Transverse colon (tissue), 4 donors: Measurements from ENCODE around the gene FAM187B. TPM values are rescaled to one million over a fixed set of nuclear protein-coding genes. Genes with fewer than 3 reads are reported as not detected.

ENCODE experiments used
- DNase-seq: peaks from one replicate; pipeline ENCODE4 v3.0.0-alpha.2; 2019
- H3K27ac ChIP-seq, 4 donors: fragments of 200-600 bp; sonication (generic); 2 replicates each; pipeline ENCODE4 v1.5.1; 2016 to 2018; ENCODE audit warnings: inconsistent platforms in 4 of 4
- H3K27me3 ChIP-seq: fragments of 200-600 bp; sonication (generic); 2 replicates; pipeline ENCODE4 v1.5.1; 2017; ENCODE audit warnings: inconsistent platforms
- H3K36me3 ChIP-seq, 4 donors: fragments of 200-600 bp; sonication (generic); 2 replicates each; pipeline ENCODE4 v1.5.1; 2017 to 2019; ENCODE audit warnings: inconsistent platforms in 4 of 4
- H3K4me1 ChIP-seq, 4 donors: fragments of 200-600 bp; sonication (generic); 2 replicates each; pipeline ENCODE4 v1.5.1; 2017 to 2020; ENCODE audit warnings: inconsistent platforms in 4 of 4
- H3K4me3 ChIP-seq, 4 donors: fragments of 200-600 bp; sonication (generic); 1 replicate in 1 of 4; 2 replicates in 3 of 4; pipeline versions ENCODE4 v1.5.1 to v1.6.1; 2017 to 2019; ENCODE audit warnings: inconsistent platforms in 4 of 4
- H3K9me3 ChIP-seq, 2 donors: fragments of 200-600 bp; sonication (generic); 2 replicates each; pipeline ENCODE4 v1.5.1; 2017 to 2019; ENCODE audit warnings: inconsistent platforms in 2 of 2
- CTCF ChIP-seq, 5 experiments: fragments of 200-600 bp in 3 of 5; fragments of 450-650 bp in 2 of 5; sonication (generic) in 3 of 5; IDR thresholded peaks; 1 replicate in 2 of 5; 2 replicates in 3 of 5; pipeline ENCODE4 v1.5.1; 2016 to 2017; ENCODE audit warnings: antibody characterized with exemption in 5 of 5, inconsistent platforms in 3 of 5, mild to moderate bottlenecking in 2 of 5, moderate library complexity in 1 of 5
- EP300 ChIP-seq: sonication (generic); formaldehyde crosslinking; IDR thresholded peaks from one replicate; pipeline ENCODE4 v1.6.1; 2017; ENCODE audit warnings: antibody characterized with exemption, low read depth
- POLR2A ChIP-seq: fragments of 450-650 bp; IDR thresholded peaks from one replicate; pipeline ENCODE4 v1.6.1; 2016; ENCODE audit warnings: antibody characterized with exemption, mild to moderate bottlenecking, moderate library complexity
- POLR2AphosphoS5 ChIP-seq, 3 donors: sonication (generic); formaldehyde crosslinking; IDR thresholded peaks; one replicate each; pipeline ENCODE4 v1.6.1; 2016; ENCODE audit warnings: antibody characterized with exemption in 3 of 3
- WGBS, 2 donors: methylation state at CpG; one replicate each; pipeline ENCODE4 v1.1.5; 2018; ENCODE audit warnings: low coverage in 1 of 2; 5-methylcytosine and 5-hydroxymethylcytosine counted together
- in situ Hi-C, 4 donors: fragments of 200-750 bp; cut with MboI; loops; one replicate each; pipeline versions ENCODE4 v1.15.0 to v1.15.1; 2017; ENCODE audit warnings: low sequenced_read_pairs in 3 of 4, low pct_ligation_motif_present in 1 of 4, low pct_unique_long_range_greater_than_20kb in 1 of 4
- intact Hi-C: fragments of 100-400 bp; cut with DNase I; formaldehyde crosslinking; loops from one replicate; pipeline ENCODE4 v1.15.1; 2023; ENCODE audit warnings: low total_unique reads
- total RNA-seq, 4 donors: library from RNA; depleted of rRNA; stranded (reverse); fragments of >200 nt; gene quantifications; one replicate each; pipeline ENCODE4 v1.1.0, GENCODE V29; 2016

Gene FAM187B
- total RNA-seq, 4 donors from 2014 or later, result not detected

DNA sequence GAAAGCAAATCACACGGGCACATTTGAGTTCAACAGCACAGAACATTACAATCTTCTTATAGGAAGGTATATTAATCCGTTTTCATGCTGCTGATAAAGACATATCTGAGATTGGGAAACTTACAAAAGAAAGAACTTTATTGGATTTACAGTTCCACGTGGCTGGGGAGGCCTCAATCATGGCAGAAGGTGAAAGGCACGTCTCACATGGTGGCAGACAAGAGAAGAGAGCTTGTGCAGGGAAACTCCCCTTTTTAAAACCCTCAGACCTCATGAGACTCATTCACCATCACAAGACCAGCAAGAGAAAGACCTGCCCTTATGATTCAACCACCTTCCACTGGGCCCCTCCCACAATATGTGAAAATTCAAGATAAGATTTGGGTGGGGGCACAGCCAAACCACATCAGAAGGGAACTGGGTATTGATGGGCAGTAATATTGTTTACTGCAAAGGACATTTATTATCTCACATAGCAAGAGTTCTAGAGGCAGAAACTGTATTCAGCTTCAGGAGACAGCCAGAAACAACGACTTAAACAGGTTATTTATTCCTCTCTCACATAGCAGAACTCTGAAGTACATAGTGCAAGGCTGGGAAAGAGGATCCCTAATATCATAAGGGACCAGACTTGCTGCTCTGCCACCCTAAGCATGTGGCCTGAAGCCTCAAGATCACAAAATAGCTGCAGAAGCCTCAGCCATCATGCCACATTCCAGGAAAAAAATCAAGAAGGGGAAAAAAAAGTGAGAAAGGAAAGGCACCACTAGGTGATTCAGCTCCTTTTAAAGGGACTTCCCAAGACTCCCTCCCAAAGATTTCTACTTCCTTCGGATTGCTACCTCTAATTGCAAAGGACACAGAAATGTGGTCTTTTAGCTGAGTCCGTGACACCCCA is 50.9 kb downstream of the FAM187B start:
- Histone ChIP-seq H3K27ac (no peak overlapping the region), H3K27me3 (no peaks in the 10 kb centered on the region), H3K9me3 (no peaks in the 10 kb centered on the region), H3K4me3 (no peak overlapping the region), H3K4me1 (no peaks in the 10 kb centered on the region), H3K36me3 (no peaks in the 10 kb centered on the region)
- WGBS, 2 donors, result 64 to 70% methylated on average over 4 to 7 of the region's 7 CpGs
- DNase-seq, result no peak
- in situ Hi-C loops (no loop called here), intact Hi-C loops (no loop called here)
- TF ChIP-seq EP300 (no peak), CTCF (IDR thresholded peaks at IDR 0.05) (no peak), POLR2AphosphoS5 (IDR thresholded peaks at IDR 0.05) (no peak), POLR2A (no peak)

DNA sequence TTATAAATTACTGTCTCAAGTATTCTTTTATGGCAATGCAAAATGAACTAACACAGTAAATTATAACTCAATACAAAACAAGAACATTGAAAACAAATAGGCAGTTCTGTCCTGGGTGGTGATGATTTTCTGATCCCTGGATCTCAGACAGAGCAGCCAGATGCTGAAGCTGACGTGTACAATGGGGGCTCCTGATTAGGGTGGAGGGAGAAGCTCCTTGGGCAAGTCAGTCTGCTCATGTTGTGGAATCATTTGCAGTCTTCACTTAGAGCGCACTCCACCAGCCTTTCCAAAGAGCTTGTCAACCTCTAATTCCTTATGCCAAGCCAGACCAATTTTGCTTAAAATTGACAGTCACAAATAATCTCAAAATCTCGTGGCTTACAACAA is 52.4 kb downstream of the FAM187B start:
- DNase-seq, result no peak
- Histone ChIP-seq H3K27ac (no peak overlapping the region), H3K27me3 (no peaks in the 10 kb centered on the region), H3K9me3 (no peaks in the 10 kb centered on the region), H3K4me3 (no peak overlapping the region), H3K4me1 (no peaks in the 10 kb centered on the region), H3K36me3 (no peaks in the 10 kb centered on the region)
- WGBS, 2 donors, result 60 to 79% methylated on average over 1 to 3 of the region's 3 CpGs
- TF ChIP-seq POLR2A (no peak), CTCF (IDR thresholded peaks at IDR 0.05) (no peak), POLR2AphosphoS5 (IDR thresholded peaks at IDR 0.05) (no peak), EP300 (no peak)
- intact Hi-C loops, result no loop called here
- in situ Hi-C loops, result no loop called here

Other genes with a start within 250 kb of the FAM187B start
- 10 to 100 TPM; 14.2 to 32.1 (median 21.6) TPM for gene GRAMD1A, start 228.4 kb downstream of the FAM187B start, total RNA-seq
- gene SCN1B, start 198.3 kb downstream of the FAM187B start, total RNA-seq, result 10 to 100 TPM in 1 of 4 donors, 1 to 10 TPM in 2, under 1 TPM in 1; 0.60 to 14.2 (median 3.2) TPM
- gene HPN, start 187.0 kb downstream of the FAM187B start, total RNA-seq, result under 1 TPM in 2 of 4 donors, not detected in 2; 0.32 to 0.68 TPM
- 1,000 to 10,000 TPM; 1,678 to 4,641 (median 3,622) TPM for gene FXYD3, start 112.9 kb downstream of the FAM187B start, total RNA-seq
- gene LGI4, start 93.7 kb downstream of the FAM187B start, total RNA-seq, result 10 to 100 TPM in 3 of 4 donors, 1 to 10 TPM in 1; 9.8 to 71.8 (median 25.9) TPM
- gene FXYD1, start 89.9 kb downstream of the FAM187B start, total RNA-seq, result 10 to 100 TPM in 2 of 4 donors, not detected in 2; 10.6 to 29.2 TPM
- gene FXYD7, start 85.5 kb downstream of the FAM187B start, total RNA-seq, result not detected
- gene FXYD5, start 74.0 kb downstream of the FAM187B start, total RNA-seq, result 10 to 100 TPM in 2 of 4 donors, 1 to 10 TPM in 2; 2.0 to 57.2 (median 15.1) TPM
- gene LSR, start 20.3 kb upstream of the FAM187B start, total RNA-seq, result 100 to 1,000 TPM; 124 to 484 (median 330) TPM
- 100 to 1,000 TPM in 3 of 4 donors, 10 to 100 TPM in 1; 95.9 to 207 (median 140) TPM for gene USF2, start 40.2 kb upstream of the FAM187B start, total RNA-seq
- not detected for gene HAMP, start 53.8 kb upstream of the FAM187B start, total RNA-seq
- not detected for gene MAG, start 63.4 kb upstream of the FAM187B start, total RNA-seq
- gene CD22, start 100.4 kb upstream of the FAM187B start, total RNA-seq, result 10 to 100 TPM in 2 of 4 donors, 1 to 10 TPM in 1, not detected in 1; 4.4 to 27.7 (median 21.1) TPM
- under 1 TPM in 1 of 4 donors, not detected in 3; 0.32 TPM for gene FFAR1, start 119.2 kb upstream of the FAM187B start, total RNA-seq
- under 1 TPM in 1 of 4 donors, not detected in 3; 0.27 TPM for gene FFAR3, start 129.7 kb upstream of the FAM187B start, total RNA-seq
- gene GPR42, start 142.3 kb upstream of the FAM187B start, total RNA-seq, result not detected
- 1 to 10 TPM in 1 of 4 donors, under 1 TPM in 1, not detected in 2; 0.32 to 2.2 TPM for gene FFAR2, start 219.5 kb upstream of the FAM187B start, total RNA-seq